Uterus (tissue), 2 donors: ENCODE results near the gene SLC17A9.

Experiments used
- POLR2A ChIP-seq, 2 donors: fragments of 450-650 bp; IDR thresholded peaks; one replicate each; pipeline ENCODE4 v1.6.1; 2016; ENCODE audit warnings: antibody characterized with exemption in 2 of 2, mild to moderate bottlenecking in 1 of 2, moderate library complexity in 1 of 2
- TF ChIP-seq, protein P1 (sequence below), 4 experiments: fragments of 200-600 bp in 2 of 4; fragments of 450-650 bp in 2 of 4; sonication (generic) in 2 of 4; IDR thresholded peaks; one replicate each; pipeline ENCODE4 v1.5.1; 2016 to 2019; ENCODE audit warnings: antibody characterized with exemption in 4 of 4, mild to moderate bottlenecking in 2 of 4, moderate library complexity in 1 of 4

DNA sequence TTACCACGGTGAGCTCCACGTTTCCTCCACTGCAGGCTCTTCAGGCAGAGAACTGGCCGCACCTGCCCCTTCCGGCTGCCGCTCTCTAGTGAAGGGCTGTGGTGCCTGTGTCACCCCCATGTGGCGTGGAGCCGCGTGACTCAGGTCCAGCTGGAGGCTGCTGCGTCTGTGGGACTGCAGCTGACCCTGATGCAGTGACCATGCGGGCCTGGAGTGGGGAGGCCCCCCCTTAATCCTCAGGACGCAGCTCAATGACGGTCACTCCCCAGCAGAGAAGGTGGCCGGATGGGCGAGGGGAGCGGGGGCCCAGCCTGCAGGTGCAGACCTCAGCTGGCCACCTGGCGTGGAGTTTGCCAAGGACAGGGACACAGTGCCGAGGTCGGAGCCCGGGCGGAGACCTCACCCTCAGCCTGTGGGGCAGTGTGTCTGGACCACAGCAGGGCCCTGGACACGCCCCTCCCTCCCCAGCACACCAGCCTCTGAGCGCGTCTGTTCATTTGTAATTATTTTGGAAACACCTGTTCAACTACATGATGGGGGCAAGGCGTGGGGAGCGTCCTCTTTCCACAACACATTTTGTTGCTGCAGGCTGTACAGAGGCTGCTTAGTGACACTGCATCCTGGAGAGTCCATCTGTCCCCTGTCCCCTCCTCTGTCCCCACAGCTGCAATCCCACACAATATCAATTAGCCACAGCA is 43.5 kb downstream of the SLC17A9 start:
- TF ChIP-seq, protein P1, sequence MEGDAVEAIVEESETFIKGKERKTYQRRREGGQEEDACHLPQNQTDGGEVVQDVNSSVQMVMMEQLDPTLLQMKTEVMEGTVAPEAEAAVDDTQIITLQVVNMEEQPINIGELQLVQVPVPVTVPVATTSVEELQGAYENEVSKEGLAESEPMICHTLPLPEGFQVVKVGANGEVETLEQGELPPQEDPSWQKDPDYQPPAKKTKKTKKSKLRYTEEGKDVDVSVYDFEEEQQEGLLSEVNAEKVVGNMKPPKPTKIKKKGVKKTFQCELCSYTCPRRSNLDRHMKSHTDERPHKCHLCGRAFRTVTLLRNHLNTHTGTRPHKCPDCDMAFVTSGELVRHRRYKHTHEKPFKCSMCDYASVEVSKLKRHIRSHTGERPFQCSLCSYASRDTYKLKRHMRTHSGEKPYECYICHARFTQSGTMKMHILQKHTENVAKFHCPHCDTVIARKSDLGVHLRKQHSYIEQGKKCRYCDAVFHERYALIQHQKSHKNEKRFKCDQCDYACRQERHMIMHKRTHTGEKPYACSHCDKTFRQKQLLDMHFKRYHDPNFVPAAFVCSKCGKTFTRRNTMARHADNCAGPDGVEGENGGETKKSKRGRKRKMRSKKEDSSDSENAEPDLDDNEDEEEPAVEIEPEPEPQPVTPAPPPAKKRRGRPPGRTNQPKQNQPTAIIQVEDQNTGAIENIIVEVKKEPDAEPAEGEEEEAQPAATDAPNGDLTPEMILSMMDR (IDR thresholded peaks at IDR 0.05) = no peak
- no peak for TF ChIP-seq POLR2A (IDR thresholded peaks at IDR 0.05)
